Spleen (tissue), 11 donors: ENCODE results near the gene BLM. TPM values are rescaled to one million over a fixed set of nuclear protein-coding genes. Genes with fewer than 3 reads are reported as not detected.
"Not testable (repeated sequence)": the region's sequence is repeated elsewhere in the genome, so short reads cannot be mapped to it uniquely, and the experiment has no call there.

Source experiments
- DNase-seq: peaks from one replicate; pipeline ENCODE4 v3.0.0-alpha.2; 2020
- H3K27ac ChIP-seq, 8 donors: fragments of 200-600 bp; sonication (generic) in 7 of 8; 1 replicate in 4 of 8; 2 replicates in 4 of 8; pipeline versions ENCODE4 v1.5.0 to v1.8.0; 2016 to 2021; ENCODE audit warnings: inconsistent platforms in 4 of 8, mild to moderate bottlenecking in 4 of 8, moderate library complexity in 1 of 8
- H3K27me3 ChIP-seq, 7 donors: fragments of 200-600 bp; sonication (generic) in 6 of 7; replicated peaks in 1 of 7; 1 replicate in 4 of 7; 2 replicates in 3 of 7; pipeline versions ENCODE4 v1.5.0 to v1.8.0; 2016 to 2021; ENCODE audit warnings: inconsistent platforms in 3 of 7, mild to moderate bottlenecking in 1 of 7
- H3K36me3 ChIP-seq, 6 donors: fragments of 200-600 bp; sonication (generic) in 5 of 6; 1 replicate in 4 of 6; 2 replicates in 2 of 6; pipeline versions ENCODE4 v1.5.0 to v1.8.0; 2016 to 2021; ENCODE audit warnings: inconsistent platforms in 2 of 6
- H3K4me1 ChIP-seq, 6 donors: fragments of 200-600 bp; sonication (generic) in 5 of 6; 1 replicate in 3 of 6; 2 replicates in 3 of 6; pipeline versions ENCODE4 v1.5.0 to v1.8.0; 2016 to 2021; ENCODE audit warnings: inconsistent platforms in 3 of 6
- H3K4me3 ChIP-seq, 8 donors: fragments of 200-600 bp; sonication (generic) in 7 of 8; 1 replicate in 4 of 8; 2 replicates in 4 of 8; pipeline versions ENCODE4 v1.5.0 to v1.8.0; 2016 to 2021; ENCODE audit warnings: inconsistent platforms in 4 of 8, mild to moderate bottlenecking in 4 of 8, moderate library complexity in 2 of 8
- H3K9me3 ChIP-seq, 8 donors: fragments of 200-600 bp; sonication (generic) in 7 of 8; 1 replicate in 4 of 8; 2 replicates in 4 of 8; pipeline versions ENCODE4 v1.5.0 to v1.8.0; 2016 to 2021; ENCODE audit warnings: inconsistent platforms in 4 of 8
- POLR2A ChIP-seq, 3 donors: fragments of 450-650 bp; IDR thresholded peaks; one replicate each; pipeline ENCODE4 v1.5.1; 2017; ENCODE audit warnings: antibody characterized with exemption in 3 of 3, mild to moderate bottlenecking in 1 of 3
- POLR2AphosphoS5 ChIP-seq, 3 donors: sonication (generic); formaldehyde crosslinking; IDR thresholded peaks; one replicate each; pipeline ENCODE4 v1.5.1; 2017; ENCODE audit warnings: antibody characterized with exemption in 3 of 3
- WGBS, 5 donors: extraction: QIAGEN DNeasy Blood & Tissue Kit in 3 of 5; methylation state at CpG; one replicate each; pipeline versions ENCODE4 v1.1.5 to v1.1.7; 2013 to 2018; 5-methylcytosine and 5-hydroxymethylcytosine counted together
- intact Hi-C: fragments of 100-400 bp; cut with DNase I; formaldehyde crosslinking; loops from one replicate; pipeline ENCODE4 v1.15.0; 2023; ENCODE audit warnings: low total_unique reads
- polyA plus RNA-seq, 3 donors: library from polyadenylated mRNA; stranded (reverse); fragments of 200-250 nt; gene quantifications; one replicate each; pipeline ENCODE4 v1.2.1, GENCODE V29; 2013
- total RNA-seq, 7 donors: library from RNA; depleted of rRNA in 3 of 7; stranded (reverse); fragments of >200 nt in 3 of 7; fragmentation: NEBNext Ultra II Directional in 4 of 7; extraction: Animal tissue kit (Norgen Biotek cat#: 25700) in 4 of 7; gene quantifications; one replicate each; pipeline versions ENCODE4 v1.1.0 to v1.2.1, GENCODE V29; 2016 to 2021
- TF ChIP-seq, protein P1 (sequence below), 11 experiments: fragments of 200-600 bp in 7 of 11; fragments of 450-650 bp in 4 of 11; sonication (generic) in 4 of 11; IDR thresholded peaks in 8 of 11; conservative IDR thresholded peaks in 3 of 11; 1 replicate in 7 of 11; 2 replicates in 4 of 11; pipeline versions ENCODE4 v1.4.0 to v1.8.0; 2016 to 2021; ENCODE audit warnings: antibody characterized with exemption in 11 of 11, inconsistent platforms in 4 of 11, mild to moderate bottlenecking in 1 of 11
- donor health status: healthy with polysubstance abuse.
- donor health status: DM: no; HTN: no; CAD: no; lungs with moderate emphysema.
- donor health status: DM: no; HTN: no; CAD: no.
- donor health status: Bipolar disorder and iron deficiency.
- donor health status: healthy.
- donor health status: DM: no; HTN: no; CAD: no.
- donor health status: DM: yes; HTN: yes; CAD: no.

Gene BLM
- total and polyA plus RNA-seq, 10 donors: 5.8 to 12.0 (median 7.3) TPM

DNA sequence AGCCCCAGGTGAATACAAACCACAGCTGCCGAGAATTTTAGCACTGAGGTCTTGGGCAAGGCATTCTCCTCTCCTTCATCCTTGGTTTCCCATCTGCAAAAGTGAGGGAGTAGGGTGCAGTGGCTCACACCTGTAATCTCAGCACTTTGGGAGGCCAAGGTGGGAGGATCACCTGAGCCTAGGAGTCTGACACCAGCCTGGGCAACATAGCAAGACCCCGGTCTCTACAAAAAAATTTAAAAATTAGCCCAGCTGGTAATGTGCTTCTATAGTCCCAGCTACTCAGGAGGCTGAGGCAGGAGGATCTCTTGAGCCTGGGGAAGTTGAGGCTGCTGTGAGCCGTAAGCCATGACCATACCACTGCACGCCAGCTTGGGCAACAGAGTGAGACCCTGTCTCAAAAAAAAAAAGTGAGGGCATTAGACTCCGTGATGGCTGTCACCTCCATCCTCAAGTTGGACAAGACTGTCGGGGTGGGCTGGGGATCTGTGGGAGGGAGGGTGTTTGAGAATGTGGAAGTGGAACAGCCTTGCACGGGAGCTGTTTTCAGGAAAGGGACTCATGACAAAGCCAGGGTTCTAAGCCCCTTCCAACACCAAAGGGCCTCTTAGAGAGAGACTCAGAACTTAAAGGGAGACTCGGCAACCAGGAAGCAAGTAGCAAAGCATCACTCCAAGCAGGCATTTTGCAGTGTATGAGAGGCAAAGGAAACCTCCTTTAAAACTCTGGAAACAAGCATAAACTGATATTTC lies 105.2 kb downstream of the BLM start:
- no peaks in the 10 kb centered on the region for H3K36me3 ChIP-seq
- H3K4me1 ChIP-seq: peaks cover 9 to 42% (median 23%) of the 10 kb centered on the region in 6 donors
- TF ChIP-seq POLR2AphosphoS5 (IDR thresholded peaks at IDR 0.05) (no peak), POLR2A (IDR thresholded peaks at IDR 0.05) (no peak)
- TF ChIP-seq, protein P1, sequence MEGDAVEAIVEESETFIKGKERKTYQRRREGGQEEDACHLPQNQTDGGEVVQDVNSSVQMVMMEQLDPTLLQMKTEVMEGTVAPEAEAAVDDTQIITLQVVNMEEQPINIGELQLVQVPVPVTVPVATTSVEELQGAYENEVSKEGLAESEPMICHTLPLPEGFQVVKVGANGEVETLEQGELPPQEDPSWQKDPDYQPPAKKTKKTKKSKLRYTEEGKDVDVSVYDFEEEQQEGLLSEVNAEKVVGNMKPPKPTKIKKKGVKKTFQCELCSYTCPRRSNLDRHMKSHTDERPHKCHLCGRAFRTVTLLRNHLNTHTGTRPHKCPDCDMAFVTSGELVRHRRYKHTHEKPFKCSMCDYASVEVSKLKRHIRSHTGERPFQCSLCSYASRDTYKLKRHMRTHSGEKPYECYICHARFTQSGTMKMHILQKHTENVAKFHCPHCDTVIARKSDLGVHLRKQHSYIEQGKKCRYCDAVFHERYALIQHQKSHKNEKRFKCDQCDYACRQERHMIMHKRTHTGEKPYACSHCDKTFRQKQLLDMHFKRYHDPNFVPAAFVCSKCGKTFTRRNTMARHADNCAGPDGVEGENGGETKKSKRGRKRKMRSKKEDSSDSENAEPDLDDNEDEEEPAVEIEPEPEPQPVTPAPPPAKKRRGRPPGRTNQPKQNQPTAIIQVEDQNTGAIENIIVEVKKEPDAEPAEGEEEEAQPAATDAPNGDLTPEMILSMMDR (IDR thresholded peaks at IDR 0.05 in 8 of 11, conservative IDR thresholded peaks at IDR 0.05 in 3 of 11): no peak
- no peak overlapping the region for H3K4me3 ChIP-seq
- WGBS, 5 donors: 76 to 90% (median 82%) methylated on average over 7 to 8 of the region's 8 CpGs
- no peaks in the 10 kb centered on the region for H3K9me3 ChIP-seq
- intact Hi-C loops: no loop called here
- no peak overlapping the region for H3K27ac ChIP-seq
- no peak for DNase-seq
- no peaks in the 10 kb centered on the region for H3K27me3 ChIP-seq

DNA sequence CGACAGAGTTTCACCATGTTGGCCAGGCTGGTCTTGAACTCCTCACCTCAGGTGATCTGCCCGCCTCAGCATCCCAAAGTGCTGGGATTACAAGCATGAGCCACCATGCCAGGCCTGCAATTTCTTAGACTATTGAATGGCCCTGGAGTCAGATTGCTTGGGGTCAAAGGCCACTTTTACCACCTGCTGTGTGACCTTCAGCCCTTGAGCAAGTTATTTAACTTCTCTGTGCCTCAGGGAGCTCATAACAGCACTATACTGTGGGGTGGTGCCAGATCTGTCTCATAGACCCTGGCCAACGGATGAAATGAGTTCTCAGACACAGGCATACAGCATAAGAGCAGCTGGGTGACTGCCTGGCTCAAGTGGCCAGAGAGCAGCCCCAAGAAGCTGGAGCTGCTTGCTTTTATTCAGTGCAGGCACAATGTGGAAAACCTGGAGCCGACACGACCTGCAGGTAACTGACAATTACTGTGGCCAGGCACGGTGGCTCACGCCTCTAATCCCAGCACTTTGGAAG lies 106.4 kb downstream of the BLM start:
- WGBS, 5 donors: 88 to 97% (median 89%) methylated on average over 7 of the region's 7 CpGs
- DNase-seq: no peak
- Histone ChIP-seq H3K27me3 (no peaks in the 10 kb centered on the region), H3K27ac (no peak overlapping the region), H3K9me3 (no peaks in the 10 kb centered on the region), H3K4me3 (no peak overlapping the region), H3K4me1 (peaks cover 4 to 35% (median 13%) of the 10 kb centered on the region in 6 donors), H3K36me3 (no peaks in the 10 kb centered on the region)
- intact Hi-C loops: no loop called here
- TF ChIP-seq, protein P1 (IDR thresholded peaks at IDR 0.05 in 8 of 11, conservative IDR thresholded peaks at IDR 0.05 in 3 of 11): no peak
- TF ChIP-seq POLR2AphosphoS5 (IDR thresholded peaks at IDR 0.05) (no peak), POLR2A (IDR thresholded peaks at IDR 0.05) (no peak)

DNA sequence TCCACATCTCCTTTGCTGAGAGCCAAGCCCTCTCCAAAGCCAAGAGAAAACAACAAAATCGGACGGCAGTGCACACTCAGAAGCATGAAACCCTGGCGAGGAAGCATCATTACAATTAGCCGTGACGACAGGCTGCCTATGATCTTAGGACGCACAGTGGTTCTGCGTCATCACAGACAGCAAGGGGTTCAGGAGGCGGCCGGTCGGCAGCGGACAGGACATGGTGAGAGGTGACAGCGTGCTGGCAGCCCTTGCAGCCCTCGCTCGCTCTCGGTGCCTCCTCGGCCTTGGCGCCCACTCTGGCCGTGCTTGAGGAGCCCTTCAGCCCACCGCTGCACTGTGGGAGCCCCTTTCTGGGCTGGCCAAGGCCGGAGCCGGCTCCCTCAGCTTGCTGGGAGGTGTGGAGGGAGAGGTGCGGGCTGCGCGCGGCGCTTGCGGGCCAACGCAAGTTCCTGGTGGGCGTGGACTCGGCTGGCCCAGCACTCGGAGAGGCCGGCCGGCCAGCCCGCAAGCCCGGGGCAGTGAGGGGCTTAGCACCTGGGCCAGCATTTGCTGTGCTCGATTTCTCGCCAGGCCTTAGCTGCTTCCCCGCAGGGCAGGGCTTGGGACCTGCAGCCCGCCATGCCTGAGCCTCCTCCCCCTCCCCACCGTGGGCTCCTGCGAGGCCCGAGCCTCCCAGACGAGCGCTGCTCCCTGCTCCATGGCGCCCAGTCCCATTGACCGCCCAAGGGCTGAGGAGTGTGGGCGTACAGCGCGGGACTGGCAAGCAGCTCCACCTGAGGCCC lies 108.2 kb downstream of the BLM start:
- intact Hi-C loops, H3K36me3 ChIP-seq, H3K27ac ChIP-seq, H3K9me3 ChIP-seq, H3K4me3 ChIP-seq, H3K27me3 ChIP-seq: not testable (repeated sequence)
- DNase-seq: peak; percentile 65
- H3K4me1 ChIP-seq: peaks cover 1 to 35% (median 17%) of the 10 kb centered on the region in 6 donors
- 90 to 98% (median 94%) methylated on average over 33 to 49 of the region's 49 CpGs for WGBS, 5 donors

DNA sequence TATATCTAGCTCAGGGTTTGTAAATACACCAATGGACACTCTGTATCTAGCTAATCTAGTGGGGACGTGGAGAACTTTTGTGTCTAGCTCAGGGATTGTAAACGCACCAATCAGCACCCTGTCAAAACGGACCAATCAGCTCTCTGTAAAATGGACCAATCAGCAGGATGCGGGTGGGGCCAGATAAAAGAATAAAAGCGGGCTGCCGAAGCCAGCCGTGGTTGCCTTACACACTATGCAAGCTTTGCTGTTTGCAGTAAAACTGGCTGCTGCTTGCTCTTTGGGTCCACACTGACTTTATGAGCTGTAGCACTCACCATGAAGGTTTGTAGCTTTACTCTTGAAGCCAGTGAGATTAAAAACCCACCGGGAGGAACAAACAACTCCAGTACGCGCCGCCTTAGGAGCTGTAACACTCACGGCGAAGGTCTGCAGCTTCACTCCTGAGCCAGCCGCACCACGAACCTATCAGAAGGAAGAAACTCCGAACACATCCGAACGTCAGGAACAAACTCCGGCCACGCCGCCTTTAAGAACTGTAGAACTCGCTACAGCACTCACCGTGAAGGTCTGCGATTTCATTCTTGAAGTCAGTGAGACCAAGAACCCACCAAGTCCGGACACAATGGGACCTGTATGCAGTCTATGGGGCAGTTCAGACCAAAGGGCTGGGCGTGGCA lies 109.2 kb downstream of the BLM start:
- H3K36me3 ChIP-seq, intact Hi-C loops, H3K27ac ChIP-seq, H3K9me3 ChIP-seq, H3K27me3 ChIP-seq, H3K4me3 ChIP-seq: not testable (repeated sequence)
- DNase-seq: peak; percentile 54
- peaks cover 9 to 42% (median 27%) of the 10 kb centered on the region in 6 donors for H3K4me1 ChIP-seq
- 93 to 96% (median 94%) methylated on average over 25 to 26 of the region's 26 CpGs for WGBS, 5 donors
